HG03025 (cell line): ENCODE data around the gene ACIN1.
"Not testable (repeated sequence)": the region's sequence is repeated elsewhere in the genome, so short reads cannot be mapped to it uniquely, and the experiment has no call there.

Experiments used
- ATAC-seq: cut with Tn5 transposase; IDR thresholded peaks from one replicate; pipeline ENCODE4 v1.9.1; 2021; ENCODE audit warnings: mild to moderate bottlenecking, moderate library complexity; ENCODE audit not compliant: unreplicated experiment, low FRiP score

Gene ACIN1

DNA sequence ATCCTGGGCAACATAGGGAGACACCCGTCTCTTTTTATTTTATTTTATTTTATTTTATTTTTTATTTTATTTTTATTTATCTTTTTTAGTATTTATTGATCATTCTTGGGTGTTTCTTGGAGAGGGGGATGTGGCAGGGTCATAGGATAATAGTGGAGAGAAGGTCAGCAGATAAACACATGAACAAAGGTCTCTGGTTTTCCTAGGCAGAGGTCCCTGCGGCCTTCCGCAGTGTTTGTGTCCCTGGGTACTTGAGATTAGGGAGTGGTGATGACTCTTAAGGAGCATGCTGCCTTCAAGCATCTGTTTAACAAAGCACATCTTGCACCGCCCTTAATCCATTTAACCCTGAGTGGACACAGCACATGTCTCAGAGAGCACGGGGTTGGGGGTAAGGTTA, 12.7 kb upstream of the ACIN1 start:
- not testable (repeated sequence) for ATAC-seq

DNA sequence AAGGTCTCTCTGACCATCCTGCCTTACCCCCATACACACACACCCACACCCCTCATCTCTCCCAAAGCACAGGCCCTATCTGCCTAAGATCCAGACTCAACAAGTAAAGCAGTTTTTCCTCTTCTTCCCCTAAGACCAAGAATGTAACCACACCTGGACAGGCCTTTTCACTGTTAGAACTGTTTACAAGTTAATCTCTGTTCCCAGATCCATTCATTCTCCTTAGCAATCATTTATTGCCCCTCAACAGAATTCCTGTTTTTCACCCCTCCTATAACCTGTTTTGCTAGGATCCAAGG, 11.8 kb upstream of the ACIN1 start:
- ATAC-seq = no peak

DNA sequence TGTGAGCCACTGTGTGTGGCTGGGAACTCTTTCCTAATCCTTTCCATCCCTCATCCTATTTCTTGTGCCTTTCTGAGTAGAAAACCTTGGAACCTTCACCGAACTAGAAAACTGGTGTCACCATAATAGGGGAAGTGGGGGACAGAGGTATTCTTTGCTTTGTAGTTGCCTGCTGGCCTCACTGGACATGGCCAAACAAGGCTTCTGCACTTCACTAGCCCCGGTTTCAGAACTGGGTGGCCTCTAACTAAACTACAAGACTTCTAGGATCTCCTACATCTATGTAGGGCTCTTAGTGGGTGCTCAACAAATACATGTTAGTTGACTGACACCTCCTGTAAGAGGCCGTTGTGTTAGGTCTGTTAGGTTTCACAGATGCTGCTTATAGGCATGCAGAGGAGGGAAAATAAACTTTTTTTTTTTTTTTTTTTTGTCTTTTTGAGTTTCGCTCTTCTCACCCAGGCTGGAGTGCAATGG, 10.4 kb upstream of the ACIN1 start:
- ATAC-seq = no peak

DNA sequence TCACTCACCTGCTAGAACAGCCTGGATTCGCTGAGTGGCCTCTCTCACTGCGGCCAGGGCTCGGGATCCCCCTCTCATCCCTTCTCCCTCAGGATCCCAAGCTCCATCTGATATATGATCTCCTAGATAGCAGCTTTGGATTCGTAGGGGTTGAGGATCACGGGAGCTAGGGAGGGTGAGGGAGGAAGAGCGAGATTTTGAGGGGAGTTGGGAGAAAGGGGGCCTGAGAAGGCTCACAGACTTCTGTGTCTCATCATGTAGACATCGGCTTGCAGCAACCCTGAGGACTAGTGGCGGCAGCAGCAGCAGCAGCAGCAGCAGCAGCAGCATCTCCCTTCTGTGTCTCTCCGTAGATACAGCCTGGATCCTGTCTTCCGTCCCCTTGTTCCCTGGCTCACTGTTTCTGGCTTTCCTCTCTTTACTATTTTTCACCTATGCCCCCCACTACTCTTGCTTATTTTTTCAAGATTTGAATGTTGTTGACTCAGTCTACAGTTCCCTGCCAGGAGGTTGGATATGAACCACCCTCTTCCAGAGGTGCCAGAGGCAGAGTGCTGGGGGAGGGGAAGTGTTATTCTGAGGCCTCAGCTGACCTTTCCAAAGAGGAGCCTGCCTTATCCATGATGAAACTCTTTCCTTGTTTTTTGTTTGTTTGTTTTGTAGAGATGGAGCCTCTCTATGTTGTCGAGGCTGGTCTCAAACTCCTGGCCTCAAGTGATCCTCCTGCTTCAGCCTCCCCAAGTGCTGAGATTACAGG, 9.8 kb upstream of the ACIN1 start, which contains the start of gene CIROP:
Gene CIROP (minus strand): TSS at position 399 of the 757 bp plus-strand sequence. CDS start 69 bp downstream, at position 330.
- no peak for ATAC-seq

DNA sequence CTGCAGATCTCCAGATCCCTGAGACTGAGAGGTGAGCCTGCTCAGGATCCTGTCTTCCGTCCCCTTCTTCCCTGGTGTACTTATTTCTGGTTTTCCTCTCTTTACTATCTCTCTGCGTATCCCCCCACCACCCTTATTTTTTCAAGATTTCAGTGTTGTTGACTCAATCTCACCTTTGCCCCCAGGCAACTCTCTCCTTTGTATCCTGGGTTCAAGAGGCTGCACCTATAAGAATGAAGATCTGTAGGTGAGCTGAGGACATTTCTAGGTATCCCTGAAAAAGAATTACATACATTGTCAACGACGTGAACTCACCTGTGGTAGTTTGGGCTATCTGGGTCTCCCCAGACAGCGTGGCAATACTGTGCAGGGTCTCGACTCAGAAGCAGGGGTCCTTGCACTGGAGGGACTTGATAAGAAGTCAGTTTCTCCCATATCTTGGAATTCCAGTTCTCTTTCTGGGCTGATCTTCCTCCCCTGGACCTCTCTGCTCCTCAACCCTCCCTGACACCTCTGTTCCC, 9.2 kb upstream of the ACIN1 start:
- ATAC-seq = no peak

DNA sequence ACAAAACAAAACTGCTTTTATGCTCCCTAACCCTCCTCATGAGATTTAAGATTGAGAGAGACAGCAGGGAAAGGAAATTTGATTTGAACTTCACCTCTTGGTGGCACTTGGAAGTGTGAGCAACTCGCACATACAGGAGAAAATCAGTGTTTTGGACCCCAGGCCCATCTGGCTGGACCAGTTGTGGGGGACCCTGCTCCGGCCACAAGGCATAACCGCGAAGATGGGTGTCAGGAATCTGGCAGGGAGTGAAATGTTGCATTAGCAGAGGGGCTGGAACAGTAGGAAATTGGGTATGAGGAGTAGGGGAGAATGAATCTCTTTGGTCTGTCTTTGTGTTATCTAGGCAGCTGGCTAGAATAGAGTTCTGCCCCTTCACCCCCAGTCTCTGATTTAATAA, 8.6 kb upstream of the ACIN1 start:
- no peak for ATAC-seq

DNA sequence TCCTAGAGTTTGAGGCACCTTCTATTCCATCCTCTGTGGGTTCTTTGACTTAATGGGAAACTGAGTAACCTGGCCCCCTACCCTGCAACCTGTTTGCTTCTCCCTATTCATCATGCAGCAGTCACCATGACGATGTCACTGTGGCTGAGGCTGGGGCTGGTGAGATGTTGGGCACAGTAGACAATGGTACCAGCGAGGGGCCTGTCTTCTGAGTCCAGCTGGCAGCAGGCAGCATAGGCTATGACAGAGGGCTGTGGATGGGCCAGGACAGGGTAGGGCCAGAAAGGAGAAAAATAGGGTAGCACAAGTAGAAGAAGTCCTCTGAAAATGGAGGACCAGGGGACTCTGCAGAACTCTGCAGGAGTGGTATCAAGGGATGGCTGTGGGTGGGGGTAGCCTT, 7.9 kb upstream of the ACIN1 start:
- no peak for ATAC-seq

DNA sequence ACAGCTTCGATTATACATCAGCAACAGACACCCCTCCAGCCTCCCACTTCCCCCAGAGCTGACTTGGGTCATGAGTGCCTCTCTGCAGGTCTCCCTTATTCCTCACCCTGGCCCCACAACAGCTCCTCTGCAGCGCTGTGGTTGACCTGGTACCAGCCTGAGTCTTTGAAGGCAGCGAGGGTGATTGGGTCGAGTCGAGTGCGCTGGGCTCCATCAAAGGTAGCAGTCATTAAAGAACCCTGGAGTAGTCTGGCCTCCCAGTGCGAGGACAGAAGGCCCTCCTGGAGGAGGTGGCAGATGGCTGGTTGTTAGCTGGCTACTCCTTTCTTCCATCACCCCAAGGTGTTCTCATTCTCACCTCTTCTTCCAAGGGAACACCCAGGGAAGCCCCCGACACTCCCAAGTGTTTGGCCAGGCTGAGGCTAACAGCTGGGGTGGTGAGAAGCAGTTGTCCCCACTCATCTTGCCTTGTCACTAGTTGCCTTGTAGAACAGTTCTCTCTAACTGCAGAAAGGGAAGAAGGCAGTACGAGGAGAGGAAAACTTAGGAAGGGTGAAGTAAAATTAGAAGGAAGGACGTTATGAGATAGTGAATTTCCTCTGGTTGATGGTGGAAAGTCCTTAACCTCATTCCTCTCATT, 7.2 kb upstream of the ACIN1 start:
- ATAC-seq = no peak

DNA sequence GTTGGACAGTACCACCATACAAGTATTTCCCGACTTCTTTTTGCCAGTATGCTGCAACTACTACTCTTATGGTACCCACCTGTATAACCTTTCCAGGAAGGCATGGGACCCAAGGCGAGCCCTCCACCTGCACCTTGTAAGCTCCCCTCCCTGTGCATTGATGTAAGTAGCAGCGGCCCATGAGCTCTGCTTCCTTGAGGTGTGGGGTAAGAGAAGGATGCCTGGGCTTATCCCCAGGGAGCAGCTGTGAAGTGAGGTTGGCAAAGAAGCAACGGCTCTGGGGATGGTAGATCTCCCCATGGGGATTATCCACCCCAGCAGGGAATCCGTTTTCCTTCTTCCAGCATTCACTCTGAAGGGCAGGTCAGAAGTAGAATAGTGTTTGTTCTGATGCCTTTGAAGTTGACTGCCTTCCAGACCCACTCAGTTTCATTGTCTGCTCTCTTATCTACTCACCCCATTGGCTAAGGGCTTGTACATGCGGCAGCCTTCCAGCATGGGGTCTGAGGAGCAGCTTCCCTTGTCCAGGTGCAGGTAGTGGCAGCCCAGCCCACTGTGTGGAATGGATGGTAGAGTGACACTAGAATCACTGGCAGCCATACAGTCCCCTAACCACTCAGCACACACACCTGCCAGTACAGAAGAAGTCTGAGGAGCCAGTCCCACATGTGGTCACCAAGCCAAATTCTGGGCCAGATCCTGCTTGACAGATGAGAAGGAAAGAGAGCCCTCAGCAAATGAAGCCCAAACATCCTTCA, 6.5 kb upstream of the ACIN1 start:
- ATAC-seq = no peak

DNA sequence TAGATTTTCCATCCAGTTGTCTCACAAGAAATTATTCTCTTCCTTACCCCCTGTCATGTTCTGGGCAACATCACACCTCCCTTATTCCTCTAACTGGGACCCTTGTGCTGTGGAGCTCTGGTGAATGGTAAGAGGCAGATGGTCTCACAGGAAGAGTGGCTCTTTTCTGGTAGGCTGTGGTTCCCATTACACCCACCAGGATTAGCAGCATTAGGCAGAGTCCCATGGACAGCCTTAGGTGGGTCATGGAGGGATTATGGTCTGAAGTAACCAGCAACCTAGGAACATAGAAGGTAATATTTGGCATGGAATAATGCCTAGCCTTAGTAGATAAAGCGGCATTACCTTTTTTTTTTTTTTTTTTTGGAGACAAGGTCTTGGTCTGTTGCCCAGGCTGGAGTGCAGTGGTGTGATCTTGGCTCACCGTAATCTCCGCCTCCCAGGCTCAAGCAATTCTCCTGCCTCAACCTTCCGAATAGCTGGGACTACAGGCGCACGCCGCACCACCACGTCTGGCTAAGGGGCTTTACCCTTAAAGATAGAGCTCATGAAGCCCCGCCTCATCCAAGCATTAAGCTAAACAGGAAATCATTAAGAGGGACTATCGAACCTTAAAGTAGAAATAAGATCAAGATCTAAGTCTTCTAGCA, 4.4 kb upstream of the ACIN1 start:
- no peak for ATAC-seq

DNA sequence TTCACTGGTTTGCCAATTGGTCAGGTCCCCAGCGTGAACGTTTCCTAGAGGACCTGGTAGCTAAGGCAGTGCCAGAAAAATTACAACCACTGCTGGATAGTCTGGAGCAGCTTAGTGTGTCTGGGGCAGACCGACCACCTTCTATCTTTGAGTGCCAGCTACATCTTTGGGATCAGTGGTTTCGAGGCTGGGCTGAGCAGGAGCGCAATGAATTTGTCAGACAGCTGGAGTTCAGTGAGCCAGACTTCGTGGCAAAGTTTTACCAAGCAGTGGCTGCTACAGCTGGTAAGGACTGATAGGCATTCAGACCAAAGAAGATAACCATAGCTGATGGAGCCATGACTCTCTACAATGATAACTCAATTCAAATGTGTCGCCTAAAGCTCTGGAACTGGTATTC, 2.9 kb upstream of the ACIN1 start:
- ATAC-seq = no peak

DNA sequence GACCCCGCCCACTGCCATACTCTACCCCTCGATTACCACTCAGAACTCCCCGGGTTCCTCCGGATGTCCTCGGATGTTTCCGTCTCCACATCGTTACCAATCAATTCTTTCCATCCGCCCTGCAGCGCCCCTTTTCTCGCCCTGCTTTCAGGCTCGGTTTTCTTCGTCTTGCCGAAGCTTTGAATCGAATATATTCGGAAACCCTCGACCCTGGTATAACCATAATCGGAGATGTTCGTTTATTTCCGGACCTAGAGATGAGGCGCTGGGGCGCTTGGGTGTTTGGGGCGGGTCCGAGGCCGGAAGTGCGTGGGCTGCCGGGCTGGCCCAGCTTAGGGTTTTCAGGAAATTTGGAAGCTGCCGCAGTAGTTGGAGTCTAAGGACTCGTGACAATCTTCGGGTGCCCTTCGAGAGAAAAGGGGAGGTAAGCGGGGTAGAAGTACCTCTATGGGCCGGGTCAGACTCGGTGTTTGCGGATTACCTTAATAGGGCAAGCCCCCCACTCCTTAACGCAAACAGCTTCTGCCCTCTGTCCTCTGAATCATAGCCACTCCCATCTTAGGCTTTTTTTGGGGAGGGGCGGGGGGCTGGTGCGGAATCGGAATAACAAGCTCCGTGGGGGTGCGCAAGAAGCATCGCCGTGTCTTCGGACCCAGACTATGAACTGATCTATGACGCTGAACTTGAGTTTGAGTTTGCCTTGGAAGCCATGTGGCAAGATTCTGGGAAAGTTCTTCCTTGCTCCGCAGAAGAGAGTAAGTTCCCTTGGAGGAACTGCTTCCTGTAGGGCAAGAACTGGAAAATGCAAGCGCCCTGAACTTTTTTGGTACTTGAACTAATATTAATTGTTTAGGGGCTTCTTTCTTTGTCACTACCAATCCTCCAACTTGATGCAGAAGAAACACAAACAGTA, 516 bp upstream of the ACIN1 start, which contains the start of gene C14orf119:
Gene C14orf119 (plus strand): TSS at position 310 of the 913 bp plus-strand sequence. CDS start 2,154 bp downstream, outside the sequence.
- ATAC-seq = peak; percentile 81

DNA sequence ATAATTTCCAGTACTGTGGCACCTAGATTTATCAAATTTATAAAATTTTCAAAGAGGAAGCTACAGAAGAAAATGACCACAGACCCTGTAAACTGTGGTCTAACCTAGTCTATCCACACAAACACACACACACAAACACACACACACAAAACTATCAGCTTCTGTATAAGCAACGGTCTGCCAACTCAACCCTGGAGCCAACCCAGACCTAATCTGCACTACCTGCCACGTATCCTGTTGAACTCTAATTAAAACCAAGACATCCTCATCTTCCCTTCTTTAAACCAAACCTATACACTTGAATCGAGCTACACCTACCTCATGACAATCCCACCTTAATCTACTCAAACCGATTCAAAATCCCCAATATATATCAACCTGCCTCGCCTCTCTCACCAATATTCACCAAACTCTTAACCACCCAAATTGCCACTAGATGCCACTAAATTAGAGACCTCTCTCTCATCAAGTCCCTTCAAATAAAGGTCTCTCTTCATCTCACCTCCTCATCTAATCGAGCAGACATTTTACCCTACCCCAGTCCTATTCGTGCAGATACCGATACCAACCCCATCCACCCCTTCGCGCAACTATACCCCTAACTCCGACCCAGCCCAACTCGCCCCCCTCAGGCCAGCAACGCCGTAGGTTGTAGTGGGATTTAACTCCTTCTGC, 808 bp downstream of the ACIN1 start:
- no peak for ATAC-seq

DNA sequence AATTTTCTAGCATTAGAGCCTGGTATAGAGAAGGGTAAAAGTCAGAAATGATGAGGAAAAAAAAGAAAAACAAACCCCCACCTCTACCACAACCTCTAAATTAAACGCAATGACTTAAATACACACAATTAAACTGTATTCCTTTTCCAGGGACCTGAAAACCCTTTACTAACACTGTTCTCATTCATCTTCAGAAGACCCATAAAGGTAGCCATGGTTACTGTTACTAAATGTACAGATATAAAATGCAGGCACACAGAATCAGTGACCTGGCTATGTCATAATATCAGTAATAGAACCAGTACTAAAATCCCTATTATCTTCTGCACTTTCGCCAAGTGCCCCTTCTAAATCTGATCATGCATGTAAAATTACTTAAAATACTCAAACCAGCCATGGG, 1.4 kb downstream of the ACIN1 start:
- no peak for ATAC-seq

DNA sequence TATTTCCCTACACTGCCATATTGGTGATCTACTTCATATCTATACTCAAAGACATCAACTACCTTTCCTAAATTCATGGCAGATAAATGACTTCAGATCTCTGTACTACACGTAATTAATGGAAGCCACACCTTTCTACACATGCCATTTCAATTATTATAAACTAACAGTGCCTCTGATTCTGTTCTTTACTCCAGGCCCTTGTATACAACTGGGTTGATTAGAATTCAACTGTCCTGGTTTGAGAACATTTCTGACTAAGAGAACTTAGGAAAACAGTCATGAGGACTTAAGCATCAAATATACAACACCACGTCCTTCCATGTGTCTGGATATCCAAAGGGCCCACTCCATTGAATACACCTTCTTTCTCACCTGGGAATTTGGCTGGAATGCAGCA, 1.8 kb downstream of the ACIN1 start:
- no peak for ATAC-seq

DNA sequence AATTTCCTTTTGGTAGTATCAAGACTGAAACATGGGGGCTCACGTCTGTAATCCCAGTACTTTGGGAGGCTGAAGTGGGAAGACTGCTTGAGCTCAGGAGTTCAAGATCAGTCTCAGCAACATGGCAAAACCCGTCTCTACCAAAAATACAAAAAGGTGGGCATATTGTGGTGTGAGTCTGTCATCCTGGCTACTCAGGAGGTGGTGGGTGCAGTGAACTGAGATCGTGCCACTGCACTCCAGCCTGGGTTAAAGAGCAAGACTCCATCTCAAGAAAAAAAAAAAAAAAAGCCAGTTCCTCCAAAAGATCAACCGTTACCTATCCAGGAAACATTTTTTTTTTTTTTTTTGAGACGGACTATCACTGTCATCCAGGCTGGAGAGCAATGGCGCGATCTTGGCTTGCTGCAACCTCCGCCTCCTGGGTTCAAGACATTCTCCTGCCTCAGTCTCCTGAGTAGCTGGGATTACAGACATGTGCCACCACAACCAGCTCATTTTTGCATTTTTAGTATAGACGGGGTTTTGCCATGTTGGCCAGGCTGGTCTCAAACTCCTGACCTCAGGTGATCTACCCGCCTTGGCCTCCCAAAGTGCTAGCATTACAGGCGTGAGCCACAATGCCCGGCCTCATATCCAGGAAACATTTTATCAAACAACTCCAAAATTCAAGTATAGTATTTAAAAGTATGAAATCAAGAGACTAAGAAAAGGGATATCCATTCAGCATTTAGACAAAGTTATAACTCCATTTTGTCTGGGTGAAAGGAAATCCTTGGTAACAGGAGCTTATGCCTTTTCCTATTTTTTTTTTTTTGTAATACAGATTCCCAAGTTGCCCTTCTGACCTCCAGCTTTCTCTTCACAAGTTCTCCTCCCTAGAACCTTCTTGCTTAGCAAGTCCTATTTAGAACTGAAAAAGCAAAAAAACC, 3.4 kb downstream of the ACIN1 start:
- no peak for ATAC-seq

DNA sequence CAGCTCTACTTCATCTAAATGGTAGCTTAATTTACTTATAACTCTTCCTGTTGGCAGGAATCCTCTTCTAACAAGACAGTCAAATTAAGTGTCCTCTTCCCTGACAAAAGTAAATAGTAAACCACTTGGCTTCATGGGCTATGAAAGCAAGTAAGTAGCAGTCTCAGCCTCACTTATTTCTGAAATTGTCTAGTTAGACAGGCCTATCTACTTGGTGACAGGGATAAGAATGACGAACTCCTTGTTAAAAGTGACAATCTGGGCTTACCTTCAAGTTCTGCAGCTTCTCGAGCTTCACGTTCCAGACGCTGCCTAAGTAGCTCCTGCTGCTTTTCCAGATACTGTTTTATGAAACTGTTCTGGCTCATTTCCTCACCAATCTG, 4.7 kb downstream of the ACIN1 start:
- ATAC-seq = no peak
